ENCODE results near the gene GSC2.

GSC2 gene

DNA sequence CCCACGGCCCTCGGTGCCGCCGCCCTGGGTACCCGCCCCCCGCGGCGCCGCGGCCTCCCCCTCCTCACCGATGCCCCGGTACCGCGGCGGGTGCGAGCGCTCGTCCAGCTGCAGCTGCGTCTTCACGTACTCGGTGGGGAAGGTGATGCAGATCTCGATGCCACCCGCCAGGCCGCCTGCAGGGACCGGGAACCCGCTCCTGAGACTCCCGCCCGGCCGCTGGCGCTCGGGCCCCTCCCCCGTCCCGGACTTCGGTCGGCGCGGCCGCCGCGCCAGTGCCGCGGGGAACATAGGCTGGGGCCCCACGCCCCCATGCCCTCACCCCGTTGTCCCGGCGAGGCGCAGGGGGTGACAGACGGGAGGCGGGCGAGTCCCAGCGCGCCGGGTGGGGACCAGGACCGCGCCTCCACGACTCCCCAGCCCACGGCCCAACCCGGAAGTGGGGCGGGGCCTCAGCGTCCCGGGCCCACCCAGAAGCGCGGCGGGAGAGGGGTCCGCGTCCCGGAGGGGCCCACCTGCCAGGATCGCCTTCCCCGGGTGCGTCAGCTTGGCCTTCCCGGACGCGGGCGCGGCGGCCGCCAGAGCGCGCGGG is 28.1 kb upstream of the GSC2 start:
- TF ChIP-seq CEBPB (IDR thresholded peaks at IDR 0.05), result no peak
- TF ChIP-seq ZBTB7A (IDR thresholded peaks at IDR 0.05; ENCODE audit: low read depth), result peak; percentile 83; the same call in 1 of the 2 replicates
- no peak for TF ChIP-seq EP300 (IDR thresholded peaks at IDR 0.05; ENCODE audit: borderline replicate concordance)
- no peak for TF ChIP-seq TCF12 (IDR thresholded peaks at IDR 0.05; ENCODE audit: low read depth)

DNA sequence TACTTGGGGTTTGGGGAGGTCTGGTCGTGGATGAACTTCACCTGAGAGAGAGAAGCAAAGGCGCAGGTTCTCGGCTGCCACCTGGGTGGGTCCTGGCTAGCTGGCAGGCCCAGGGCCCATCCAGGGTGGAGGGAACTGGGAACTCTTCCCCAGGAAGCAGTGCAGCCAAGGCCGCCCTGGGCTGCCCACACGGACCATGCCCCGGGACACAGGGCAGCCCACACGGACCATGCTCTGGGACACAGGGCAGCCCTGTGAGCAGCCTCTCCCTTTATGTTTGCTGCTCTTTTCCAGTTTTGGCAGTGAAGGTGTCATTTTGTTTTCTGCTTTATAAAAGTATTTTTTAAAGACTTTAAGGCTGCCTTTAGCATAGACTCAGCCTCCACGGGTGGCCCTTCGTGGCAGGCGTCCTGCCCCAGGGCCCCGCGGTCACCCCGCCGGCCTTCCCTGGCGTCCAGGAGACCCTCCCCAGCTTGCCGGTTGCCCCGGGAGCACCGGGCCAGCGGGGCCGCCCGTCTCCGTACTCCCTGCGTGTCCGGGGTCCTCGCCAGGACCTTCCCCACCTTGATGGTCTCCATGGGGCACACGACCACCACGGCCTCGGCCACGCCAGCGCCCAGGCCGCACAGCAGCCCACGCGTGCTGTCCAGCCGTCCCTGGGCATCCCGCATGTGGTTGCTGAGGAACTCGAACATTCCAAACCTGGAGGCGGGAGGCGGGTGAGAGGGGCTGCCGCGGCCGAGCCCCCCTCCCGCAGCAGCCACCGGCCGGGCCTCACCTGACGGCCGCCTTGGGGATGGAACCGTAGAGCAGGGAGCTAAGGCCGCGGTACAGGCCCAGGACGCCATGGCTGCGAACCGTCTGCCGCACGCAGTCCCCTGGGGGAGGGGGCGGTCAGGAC is 27.3 kb upstream of the GSC2 start:
- no peak for TF ChIP-seq NFIC (IDR thresholded peaks at IDR 0.05)
- TF ChIP-seq EGR1 (IDR thresholded peaks at IDR 0.05), result no peak
- no peak for TF ChIP-seq TEAD4 (IDR thresholded peaks at IDR 0.05)
- TF ChIP-seq, protein P1, sequence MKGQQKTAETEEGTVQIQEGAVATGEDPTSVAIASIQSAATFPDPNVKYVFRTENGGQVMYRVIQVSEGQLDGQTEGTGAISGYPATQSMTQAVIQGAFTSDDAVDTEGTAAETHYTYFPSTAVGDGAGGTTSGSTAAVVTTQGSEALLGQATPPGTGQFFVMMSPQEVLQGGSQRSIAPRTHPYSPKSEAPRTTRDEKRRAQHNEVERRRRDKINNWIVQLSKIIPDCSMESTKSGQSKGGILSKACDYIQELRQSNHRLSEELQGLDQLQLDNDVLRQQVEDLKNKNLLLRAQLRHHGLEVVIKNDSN (IDR thresholded peaks at IDR 0.05), result no peak
- TF ChIP-seq, protein P2, sequence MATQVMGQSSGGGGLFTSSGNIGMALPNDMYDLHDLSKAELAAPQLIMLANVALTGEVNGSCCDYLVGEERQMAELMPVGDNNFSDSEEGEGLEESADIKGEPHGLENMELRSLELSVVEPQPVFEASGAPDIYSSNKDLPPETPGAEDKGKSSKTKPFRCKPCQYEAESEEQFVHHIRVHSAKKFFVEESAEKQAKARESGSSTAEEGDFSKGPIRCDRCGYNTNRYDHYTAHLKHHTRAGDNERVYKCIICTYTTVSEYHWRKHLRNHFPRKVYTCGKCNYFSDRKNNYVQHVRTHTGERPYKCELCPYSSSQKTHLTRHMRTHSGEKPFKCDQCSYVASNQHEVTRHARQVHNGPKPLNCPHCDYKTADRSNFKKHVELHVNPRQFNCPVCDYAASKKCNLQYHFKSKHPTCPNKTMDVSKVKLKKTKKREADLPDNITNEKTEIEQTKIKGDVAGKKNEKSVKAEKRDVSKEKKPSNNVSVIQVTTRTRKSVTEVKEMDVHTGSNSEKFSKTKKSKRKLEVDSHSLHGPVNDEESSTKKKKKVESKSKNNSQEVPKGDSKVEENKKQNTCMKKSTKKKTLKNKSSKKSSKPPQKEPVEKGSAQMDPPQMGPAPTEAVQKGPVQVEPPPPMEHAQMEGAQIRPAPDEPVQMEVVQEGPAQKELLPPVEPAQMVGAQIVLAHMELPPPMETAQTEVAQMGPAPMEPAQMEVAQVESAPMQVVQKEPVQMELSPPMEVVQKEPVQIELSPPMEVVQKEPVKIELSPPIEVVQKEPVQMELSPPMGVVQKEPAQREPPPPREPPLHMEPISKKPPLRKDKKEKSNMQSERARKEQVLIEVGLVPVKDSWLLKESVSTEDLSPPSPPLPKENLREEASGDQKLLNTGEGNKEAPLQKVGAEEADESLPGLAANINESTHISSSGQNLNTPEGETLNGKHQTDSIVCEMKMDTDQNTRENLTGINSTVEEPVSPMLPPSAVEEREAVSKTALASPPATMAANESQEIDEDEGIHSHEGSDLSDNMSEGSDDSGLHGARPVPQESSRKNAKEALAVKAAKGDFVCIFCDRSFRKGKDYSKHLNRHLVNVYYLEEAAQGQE (IDR thresholded peaks at IDR 0.05; ENCODE audit: low read depth), result no peak
- no peak for TF ChIP-seq EP300 (IDR thresholded peaks at IDR 0.05; ENCODE audit: borderline replicate concordance)
- TF ChIP-seq, protein P3, sequence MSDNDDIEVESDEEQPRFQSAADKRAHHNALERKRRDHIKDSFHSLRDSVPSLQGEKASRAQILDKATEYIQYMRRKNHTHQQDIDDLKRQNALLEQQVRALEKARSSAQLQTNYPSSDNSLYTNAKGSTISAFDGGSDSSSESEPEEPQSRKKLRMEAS (IDR thresholded peaks at IDR 0.05), result no peak; the same call in 1 of the 2 replicates
- TF ChIP-seq TCF12 (IDR thresholded peaks at IDR 0.05; ENCODE audit: low read depth), result no peak
- TF ChIP-seq FOXM1 (IDR thresholded peaks at IDR 0.05; ENCODE audit: borderline replicate concordance, low read depth), result no peak
- TF ChIP-seq CREB1 (IDR thresholded peaks at IDR 0.05; ENCODE audit: low read depth), result no peak
- no peak for TF ChIP-seq ZBTB7A (IDR thresholded peaks at IDR 0.05; ENCODE audit: low read depth)
- no peak for TF ChIP-seq CEBPB (IDR thresholded peaks at IDR 0.05)
- no peak for TF ChIP-seq TAF1 (IDR thresholded peaks at IDR 0.05; ENCODE audit: low read depth)
- no peak for TF ChIP-seq YY1 (IDR thresholded peaks at IDR 0.05; ENCODE audit: low read depth)
- TF ChIP-seq RAD21 (IDR thresholded peaks at IDR 0.05; ENCODE audit: low read depth), result no peak

DNA sequence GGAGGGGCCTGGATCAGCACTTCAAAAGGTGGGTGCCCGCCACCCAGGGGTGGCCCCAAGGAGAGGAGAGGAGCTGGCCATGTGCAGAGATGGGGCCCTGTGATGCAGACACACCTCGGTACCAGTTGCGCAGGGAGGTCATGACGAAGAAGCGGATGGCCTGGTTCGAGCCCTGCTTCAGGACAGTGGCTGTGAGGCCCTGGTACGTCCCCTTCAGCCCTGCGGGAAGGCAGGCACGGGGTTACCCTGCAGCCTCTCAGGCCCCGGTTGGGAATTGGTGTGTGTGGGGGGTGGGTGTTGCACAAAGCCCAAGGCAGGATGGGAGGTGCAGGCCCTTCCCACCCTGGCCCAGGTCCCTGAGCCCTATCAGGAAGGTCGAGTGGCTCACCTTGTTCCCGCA is 26.6 kb upstream of the GSC2 start:
- TF ChIP-seq FOXM1 (IDR thresholded peaks at IDR 0.05; ENCODE audit: borderline replicate concordance, low read depth) (no peak), ZBTB7A (IDR thresholded peaks at IDR 0.05; ENCODE audit: low read depth) (no peak), TEAD4 (IDR thresholded peaks at IDR 0.05) (no peak), CREB1 (IDR thresholded peaks at IDR 0.05; ENCODE audit: low read depth) (no peak), TAF1 (IDR thresholded peaks at IDR 0.05; ENCODE audit: low read depth) (no peak), YY1 (IDR thresholded peaks at IDR 0.05; ENCODE audit: low read depth) (no peak), EP300 (IDR thresholded peaks at IDR 0.05; ENCODE audit: borderline replicate concordance) (no peak), RAD21 (IDR thresholded peaks at IDR 0.05; ENCODE audit: low read depth) (no peak), NFIC (IDR thresholded peaks at IDR 0.05) (no peak), CEBPB (IDR thresholded peaks at IDR 0.05) (no peak), TCF12 (IDR thresholded peaks at IDR 0.05; ENCODE audit: low read depth) (no peak)
- TF ChIP-seq, protein P1 (IDR thresholded peaks at IDR 0.05), result no peak
- TF ChIP-seq, protein P2 (IDR thresholded peaks at IDR 0.05; ENCODE audit: low read depth), result no peak
- TF ChIP-seq, protein P3 (IDR thresholded peaks at IDR 0.05), result no peak

DNA sequence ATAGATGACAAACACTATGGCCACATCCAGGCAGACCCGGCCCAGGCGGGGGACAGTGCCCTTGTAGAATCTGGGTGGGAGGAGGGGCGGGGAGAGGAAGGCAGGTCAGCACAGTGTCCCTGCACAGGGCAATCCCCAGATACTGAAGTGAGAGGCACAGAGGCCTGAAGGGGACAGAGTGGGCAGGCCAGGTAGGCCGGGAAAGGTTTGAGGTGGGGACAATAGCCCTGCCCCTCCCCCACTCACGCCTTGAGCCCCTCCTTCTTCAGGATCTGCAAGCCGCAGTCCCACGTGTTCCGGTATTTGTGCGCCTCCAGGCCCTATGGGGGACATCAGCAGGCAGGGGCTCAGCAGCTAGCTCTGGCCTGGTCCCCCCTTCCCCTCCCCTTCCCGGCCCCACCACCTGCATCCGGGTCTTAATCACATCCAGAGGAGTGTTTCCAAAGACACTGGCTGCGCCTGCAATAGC is 26.1 kb upstream of the GSC2 start:
- TF ChIP-seq, protein P3 (IDR thresholded peaks at IDR 0.05), result no peak
- TF ChIP-seq, protein P1 (IDR thresholded peaks at IDR 0.05), result no peak
- no peak for TF ChIP-seq RAD21 (IDR thresholded peaks at IDR 0.05; ENCODE audit: low read depth)
- no peak for TF ChIP-seq YY1 (IDR thresholded peaks at IDR 0.05; ENCODE audit: low read depth)
- no peak for TF ChIP-seq NFIC (IDR thresholded peaks at IDR 0.05)
- TF ChIP-seq CEBPB (IDR thresholded peaks at IDR 0.05), result no peak
- TF ChIP-seq ZBTB7A (IDR thresholded peaks at IDR 0.05; ENCODE audit: low read depth), result no peak
- no peak for TF ChIP-seq EP300 (IDR thresholded peaks at IDR 0.05; ENCODE audit: borderline replicate concordance)
- TF ChIP-seq TEAD4 (IDR thresholded peaks at IDR 0.05), result no peak
- no peak for TF ChIP-seq EGR1 (IDR thresholded peaks at IDR 0.05)
- no peak for TF ChIP-seq TCF12 (IDR thresholded peaks at IDR 0.05; ENCODE audit: low read depth)
- TF ChIP-seq FOXM1 (IDR thresholded peaks at IDR 0.05; ENCODE audit: borderline replicate concordance, low read depth), result no peak
- TF ChIP-seq, protein P2 (IDR thresholded peaks at IDR 0.05; ENCODE audit: low read depth), result no peak
- TF ChIP-seq TAF1 (IDR thresholded peaks at IDR 0.05; ENCODE audit: low read depth), result no peak
- no peak for TF ChIP-seq CREB1 (IDR thresholded peaks at IDR 0.05; ENCODE audit: low read depth)
